HEK293 (cell line): ENCODE measurements around the gene MMP21.

Experiments used
- CTCF ChIA-PET: fragments of 350-600 bp; formaldehyde crosslinking; extraction: SDS; loops from one replicate; lab custom pipeline; 2021; ENCODE audit warnings: antibody characterized with exemption; lab: Yijun Ruan, JAX
- POLR2A ChIA-PET: fragments of 300-600 bp; formaldehyde crosslinking; extraction: SDS; loops from one replicate; lab custom pipeline; 2020; ENCODE audit warnings: antibody characterized with exemption, inconsistent platforms; lab: Yijun Ruan, JAX
- H3K27ac ChIP-seq: fragments of 200-500 bp; sonication (Bioruptor generic); 2 replicates; pipeline ENCODE4 v1.5.1; 2014; ENCODE audit warnings: low read depth, low read length, control low read depth, inconsistent platforms; ENCODE audit errors: extremely low read depth
- H3K36me3 ChIP-seq, 2 experiments: fragments of 200-500 bp in 1 of 2; sonication (Bioruptor generic) in 1 of 2; 1 replicate in 1 of 2; 2 replicates in 1 of 2; pipeline ENCODE4 v1.5.1; 2014 to 2017; ENCODE audit warnings: inconsistent platforms in 2 of 2, low read length in 2 of 2; ENCODE audit not compliant: control insufficient read depth in 2 of 2, insufficient read depth in 1 of 2
- H3K4me1 ChIP-seq: fragments of 200-500 bp; sonication (Bioruptor generic); 2 replicates; pipeline ENCODE4 v1.5.1; 2014; ENCODE audit warnings: mild to moderate bottlenecking, low read length, inconsistent platforms; ENCODE audit not compliant: control insufficient read depth, insufficient read depth
- H3K4me3 ChIP-seq: 2 replicates; pipeline ENCODE4 v1.5.1; 2011; ENCODE audit warnings: low read depth, mild to moderate bottlenecking, control low read depth, low read length, moderate library complexity
- H3K9me3 ChIP-seq: fragments of 200-500 bp; sonication (Bioruptor generic); 2 replicates; pipeline ENCODE4 v1.5.1; 2014; ENCODE audit warnings: low read depth, low read length, inconsistent platforms; ENCODE audit not compliant: control insufficient read depth, insufficient read depth
- GFI1B ChIP-seq: fragments of 450-650 bp; formaldehyde crosslinking; IDR thresholded peaks from 2 replicates; pipeline ENCODE4 v1.5.1; 2016; ENCODE audit warnings: missing biosample characterization, missing genetic modification characterization
- INSM2 ChIP-seq: fragments of 450-650 bp; formaldehyde crosslinking; IDR thresholded peaks from 2 replicates; pipeline ENCODE4 v1.5.1; 2016; ENCODE audit warnings: missing biosample characterization, missing genetic modification characterization
- PRDM1 ChIP-seq: fragments of 450-650 bp; formaldehyde crosslinking; IDR thresholded peaks from 2 replicates; pipeline ENCODE4; 2016; ENCODE audit warnings: missing biosample characterization, missing genetic modification characterization
- SP3 ChIP-seq: fragments of 450-650 bp; formaldehyde crosslinking; IDR thresholded peaks from 2 replicates; pipeline ENCODE4 v1.5.1; 2016; ENCODE audit warnings: missing biosample characterization, missing genetic modification characterization
- TSHZ1 ChIP-seq: fragments of 450-650 bp; formaldehyde crosslinking; IDR thresholded peaks from 2 replicates; pipeline ENCODE4 v1.5.1; 2016; ENCODE audit warnings: missing biosample characterization, missing genetic modification characterization, borderline replicate concordance
- ZBTB1 ChIP-seq: fragments of 450-650 bp; formaldehyde crosslinking; IDR thresholded peaks from 2 replicates; pipeline ENCODE4 v1.5.1; 2016; ENCODE audit warnings: missing biosample characterization, missing genetic modification characterization
- ZBTB11 ChIP-seq: fragments of 450-650 bp; formaldehyde crosslinking; conservative IDR thresholded peaks from 2 replicates; pipeline ENCODE4 v1.5.1; 2016; ENCODE audit warnings: low read depth, missing biosample characterization, missing genetic modification characterization
- ZBTB17 ChIP-seq: fragments of 450-650 bp; formaldehyde crosslinking; IDR thresholded peaks from 2 replicates; pipeline ENCODE4 v1.5.1; 2016; ENCODE audit warnings: missing biosample characterization, missing genetic modification characterization
- ZBTB6 ChIP-seq: fragments of 450-650 bp; formaldehyde crosslinking; IDR thresholded peaks from 2 replicates; pipeline ENCODE4 v1.5.1; 2017; ENCODE audit warnings: missing biosample characterization, missing genetic modification characterization
- ZFP41 ChIP-seq: fragments of 450-650 bp; formaldehyde crosslinking; IDR thresholded peaks from 2 replicates; pipeline ENCODE4 v1.5.1; 2016; ENCODE audit warnings: missing biosample characterization, missing genetic modification characterization, borderline replicate concordance
- ZFP69B ChIP-seq: fragments of 450-650 bp; formaldehyde crosslinking; IDR thresholded peaks from 2 replicates; pipeline ENCODE4 v1.5.1; 2016; ENCODE audit warnings: missing biosample characterization, missing genetic modification characterization
- ZNF138 ChIP-seq: fragments of 450-650 bp; formaldehyde crosslinking; IDR thresholded peaks from 2 replicates; pipeline ENCODE4 v1.5.1; 2016; ENCODE audit warnings: missing biosample characterization, missing genetic modification characterization, borderline replicate concordance
- ZNF311 ChIP-seq: fragments of 450-650 bp; formaldehyde crosslinking; IDR thresholded peaks from 2 replicates; pipeline ENCODE4 v1.5.1; 2017; ENCODE audit warnings: missing biosample characterization, missing genetic modification characterization, borderline replicate concordance
- ZNF341 ChIP-seq: fragments of 450-650 bp; formaldehyde crosslinking; IDR thresholded peaks from 2 replicates; pipeline ENCODE4; 2016; ENCODE audit warnings: low read depth, missing biosample characterization, missing genetic modification characterization
- ZNF366 ChIP-seq: fragments of 450-650 bp; formaldehyde crosslinking; conservative IDR thresholded peaks from 2 replicates; pipeline ENCODE4 v1.5.1; 2016; ENCODE audit warnings: missing biosample characterization, missing genetic modification characterization
- ZNF394 ChIP-seq: fragments of 450-650 bp; formaldehyde crosslinking; IDR thresholded peaks from 2 replicates; pipeline ENCODE4 v1.5.1; 2016; ENCODE audit warnings: missing biosample characterization, missing genetic modification characterization, mild to moderate bottlenecking, moderate library complexity, borderline replicate concordance
- ZNF488 ChIP-seq: fragments of 450-650 bp; formaldehyde crosslinking; IDR thresholded peaks from 2 replicates; pipeline ENCODE4 v1.5.1; 2016; ENCODE audit warnings: missing biosample characterization, missing genetic modification characterization
- ZNF621 ChIP-seq: fragments of 450-650 bp; formaldehyde crosslinking; IDR thresholded peaks from 2 replicates; pipeline ENCODE4 v1.5.1; 2017; ENCODE audit warnings: missing biosample characterization, missing genetic modification characterization
- ZNF658 ChIP-seq: fragments of 450-650 bp; formaldehyde crosslinking; IDR thresholded peaks from 2 replicates; pipeline ENCODE4; 2016; ENCODE audit warnings: missing biosample characterization, missing genetic modification characterization
- ZNF670 ChIP-seq: fragments of 450-650 bp; formaldehyde crosslinking; IDR thresholded peaks from 2 replicates; pipeline ENCODE4 v1.5.1; 2016; ENCODE audit warnings: missing biosample characterization, missing genetic modification characterization, low read depth
- ZNF692 ChIP-seq: fragments of 450-650 bp; formaldehyde crosslinking; IDR thresholded peaks from 2 replicates; pipeline ENCODE4 v1.5.1; 2016; ENCODE audit warnings: missing biosample characterization, missing genetic modification characterization

The MMP21 gene

GRCh38 chr10:125775491-125776106 is at the start of gene MMP21:
TSS of gene MMP21 (minus strand) at chr10:125775821. CDS start at chr10:125775821, 0 bp downstream.
- POLR2A ChIA-PET, result no interaction called here
- no peaks in the 10 kb centered on the region for H3K4me1 ChIP-seq
- CTCF ChIA-PET, result interaction anchor here (0.7 kb wide), 1 partner anchor 433 kb away, joined by 3 read pairs; no protein-coding TSS in a partner anchor
- H3K4me3 ChIP-seq, result no peak within 1 kb of the TSS
- H3K9me3 ChIP-seq, result no peaks in the 10 kb centered on the region
- no peak within 1 kb of the TSS for H3K27ac ChIP-seq
- no peaks in the 10 kb centered on the region for H3K36me3 ChIP-seq
- TF ChIP-seq ZNF394 (no peak), ZNF488 (tag by site-specific recombination) (no peak), ZFP69B (tag by site-specific recombination) (no peak), SP3 (tag by site-specific recombination) (no peak), ZBTB1 (no peak), ZNF670 (tag by site-specific recombination) (no peak), ZNF138 (no peak)

- ChIA-PET POLR2A (no interaction called here), CTCF (no interaction called here)
- no peaks in the 10 kb centered on the region for H3K9me3 ChIP-seq
- H3K36me3 ChIP-seq, result peaks cover 23 to 52% of the 10 kb centered on the region in 2 experiments
- peaks cover 10% of the 10 kb centered on the region; the same call in 1 of the 2 replicates for H3K4me1 ChIP-seq
- H3K4me3 ChIP-seq, result peak overlapping the region; percentile 89
- no peak overlapping the region for H3K27ac ChIP-seq
- TF ChIP-seq TSHZ1 (tag by site-specific recombination), result no peak
- no peak for TF ChIP-seq ZNF341 (tag by site-specific recombination)
- TF ChIP-seq ZFP41, result no peak
- TF ChIP-seq ZNF311 (tag by site-specific recombination), result no peak
- TF ChIP-seq PRDM1 (tag by site-specific recombination), result peak; percentile 16; the same call in 1 of the 2 replicates
- TF ChIP-seq SP3 (tag by site-specific recombination), result no peak
- 0 out of 2 replicates have a peak, but pooled peaks have one; percentile 23 for TF ChIP-seq ZBTB11 (tag by site-specific recombination)
- 0 out of 2 replicates have a peak, but pooled peaks have one; percentile 11 for TF ChIP-seq GFI1B (tag by site-specific recombination)
- 0 out of 2 replicates have a peak, but pooled peaks have one; percentile 33 for TF ChIP-seq ZNF366 (tag by site-specific recombination)
- TF ChIP-seq ZNF394, result peak; percentile 23; the same call in 1 of the 2 replicates
- no peak for TF ChIP-seq ZNF621 (tag by site-specific recombination)
- TF ChIP-seq ZBTB6 (tag by site-specific recombination), result no peak
- peak; percentile 58 for TF ChIP-seq ZBTB17 (tag by site-specific recombination)
- TF ChIP-seq INSM2, result 0 out of 2 replicates have a peak, but pooled peaks have one; percentile 12
- TF ChIP-seq ZNF658 (tag by site-specific recombination), result no peak
- no peak for TF ChIP-seq ZNF692 (tag by site-specific recombination)
Observed at GRCh38 chr10:125824736-125825135, 49.1 kb upstream of the MMP21 start.
